Kidney (tissue), 14 donors: ENCODE data around the gene PSMB4. TPM values are rescaled to one million over a fixed set of nuclear protein-coding genes. Genes with fewer than 3 reads are reported as not detected.

Experiments
- DNase-seq, 5 donors: peaks; one replicate each; pipeline ENCODE4 v3.0.0-alpha.2; 2013 to 2020
- FAIRE-seq: peaks from 2 replicates; lab custom pipeline; 2012; peaks lifted over from hg19 to GRCh38; lab: Jason Lieb, UNC
- H3K27ac ChIP-seq, 2 donors: one replicate each; pipeline ENCODE4 v1.7.0; 2013; ENCODE audit warnings: low read depth in 2 of 2, low read length in 2 of 2, inconsistent platforms in 1 of 2
- H3K27me3 ChIP-seq: one replicate; pipeline ENCODE4 v1.7.1; 2013; ENCODE audit warnings: low read length, inconsistent platforms; ENCODE audit not compliant: control insufficient read depth, insufficient read depth
- H3K36me3 ChIP-seq, 3 donors: one replicate each; pipeline versions ENCODE4 v1.7.0 to v1.7.1; 2013; ENCODE audit warnings: low read length in 3 of 3, control low read depth in 1 of 3, inconsistent platforms in 1 of 3; ENCODE audit not compliant: insufficient read depth in 3 of 3, control insufficient read depth in 2 of 3
- H3K4me1 ChIP-seq, 3 donors: one replicate each; pipeline versions ENCODE4 v1.7.0 to v1.7.1; 2013; ENCODE audit warnings: low read length in 3 of 3, inconsistent platforms in 1 of 3, low read depth in 1 of 3; ENCODE audit not compliant: control insufficient read depth in 2 of 3, insufficient read depth in 2 of 3
- H3K4me3 ChIP-seq, 3 donors: one replicate each; pipeline versions ENCODE4 v1.7.0 to v1.8.1; 2013; ENCODE audit warnings: low read length in 3 of 3, control low read depth in 1 of 3, inconsistent platforms in 1 of 3
- H3K9ac ChIP-seq, 3 donors: one replicate each; pipeline versions ENCODE4 v1.7.0 to v1.7.1; 2013; ENCODE audit warnings: low read length in 3 of 3, control low read depth in 1 of 3, inconsistent platforms in 1 of 3
- H3K9me3 ChIP-seq, 3 donors: one replicate each; pipeline versions ENCODE4 v1.7.0 to v1.7.1; 2013; ENCODE audit warnings: low read length in 3 of 3, control low read depth in 1 of 3, inconsistent platforms in 1 of 3; ENCODE audit not compliant: control insufficient read depth in 2 of 3, insufficient read depth in 1 of 3
- intact Hi-C: fragments of 100-400 bp; cut with DNase I; formaldehyde crosslinking; loops from one replicate; pipeline ENCODE4 v1.11.1; 2022
- polyA plus RNA-seq: library from polyadenylated mRNA; stranded (reverse); fragments of 350-450 nt; fragmentation: Illumina TruSeq; extraction: RNeasy Lipid Tissue Mini Kit (QIAGEN cat#74804); gene quantifications from one replicate; pipeline ENCODE4 v1.2.3, GENCODE V29; 2014; ENCODE audit warnings: low read depth, low replicate concordance; ENCODE audit not compliant: insufficient read depth
- total RNA-seq: library from RNA; stranded (reverse); fragmentation: NEBNext Ultra II Directional; extraction: Animal tissue kit (Norgen Biotek cat#: 25700); gene quantifications from one replicate; pipeline ENCODE4 v1.2.1, GENCODE V29; 2021
- TF ChIP-seq, protein P1 (sequence below): IDR thresholded peaks from 3 replicates; pipeline ENCODE4 v1.5.1; 2012; ENCODE audit warnings: mild to moderate bottlenecking, moderate library complexity, borderline replicate concordance; ENCODE audit not compliant: insufficient read depth; ENCODE audit errors: extremely low read depth
- donor health status: control.
- donor health status: control.
- donor health status: control.
- donor health status: control.
- donor health status: control.
- donor health status: DM: yes; HTN: yes; CAD: no.
- donor health status: Normal renal cell carcinoma (clear cell type).

The PSMB4 gene
- total and polyA plus RNA-seq, 2 donors from 2014 or later = 212 to 436 TPM

DNA sequence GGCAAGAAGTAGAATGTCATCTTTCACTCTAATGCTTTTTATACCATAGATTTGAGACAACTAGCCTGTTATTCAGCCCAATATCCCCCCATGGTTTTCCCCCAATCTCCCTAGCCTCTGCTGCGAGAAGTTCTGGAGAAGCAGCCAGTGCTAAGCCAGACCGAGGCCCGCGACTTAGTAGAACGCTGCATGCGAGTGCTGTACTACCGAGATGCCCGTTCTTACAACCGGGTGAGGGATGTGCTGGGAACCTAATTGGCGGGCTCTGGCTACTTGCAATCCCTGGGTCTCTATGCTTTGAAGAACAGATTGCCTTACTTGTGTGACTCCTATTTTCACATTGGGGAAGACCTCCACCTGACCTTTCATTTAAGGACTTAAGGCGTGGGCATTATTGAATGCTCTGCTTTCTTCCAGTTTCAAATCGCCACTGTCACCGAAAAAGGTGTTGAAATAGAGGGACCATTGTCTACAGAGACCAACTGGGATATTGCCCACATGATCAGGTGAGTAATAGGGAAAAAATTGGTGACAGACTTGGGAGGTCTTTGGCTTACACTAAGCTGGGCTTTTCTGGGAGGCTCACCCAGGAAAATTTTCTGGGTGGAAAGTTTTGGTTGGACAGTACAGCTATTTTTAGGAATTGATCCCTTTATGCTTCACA is 1.9 kb downstream of the PSMB4 start:
- H3K9me3 ChIP-seq = no peaks in the 10 kb centered on the region
- intact Hi-C loops = no loop called here
- H3K36me3 ChIP-seq = peaks cover 6 to 43% (median 26%) of the 10 kb centered on the region in 3 donors
- H3K4me3 ChIP-seq = no peak overlapping the region
- no peak overlapping the region for H3K9ac ChIP-seq
- H3K27me3 ChIP-seq = no peaks in the 10 kb centered on the region
- peaks cover 4 to 7% (median 6%) of the 10 kb centered on the region in 3 donors for H3K4me1 ChIP-seq
- no peak for FAIRE-seq
- TF ChIP-seq, protein P1, sequence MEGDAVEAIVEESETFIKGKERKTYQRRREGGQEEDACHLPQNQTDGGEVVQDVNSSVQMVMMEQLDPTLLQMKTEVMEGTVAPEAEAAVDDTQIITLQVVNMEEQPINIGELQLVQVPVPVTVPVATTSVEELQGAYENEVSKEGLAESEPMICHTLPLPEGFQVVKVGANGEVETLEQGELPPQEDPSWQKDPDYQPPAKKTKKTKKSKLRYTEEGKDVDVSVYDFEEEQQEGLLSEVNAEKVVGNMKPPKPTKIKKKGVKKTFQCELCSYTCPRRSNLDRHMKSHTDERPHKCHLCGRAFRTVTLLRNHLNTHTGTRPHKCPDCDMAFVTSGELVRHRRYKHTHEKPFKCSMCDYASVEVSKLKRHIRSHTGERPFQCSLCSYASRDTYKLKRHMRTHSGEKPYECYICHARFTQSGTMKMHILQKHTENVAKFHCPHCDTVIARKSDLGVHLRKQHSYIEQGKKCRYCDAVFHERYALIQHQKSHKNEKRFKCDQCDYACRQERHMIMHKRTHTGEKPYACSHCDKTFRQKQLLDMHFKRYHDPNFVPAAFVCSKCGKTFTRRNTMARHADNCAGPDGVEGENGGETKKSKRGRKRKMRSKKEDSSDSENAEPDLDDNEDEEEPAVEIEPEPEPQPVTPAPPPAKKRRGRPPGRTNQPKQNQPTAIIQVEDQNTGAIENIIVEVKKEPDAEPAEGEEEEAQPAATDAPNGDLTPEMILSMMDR = no peak
- H3K27ac ChIP-seq = no peak overlapping the region
- no peak for DNase-seq

DNA sequence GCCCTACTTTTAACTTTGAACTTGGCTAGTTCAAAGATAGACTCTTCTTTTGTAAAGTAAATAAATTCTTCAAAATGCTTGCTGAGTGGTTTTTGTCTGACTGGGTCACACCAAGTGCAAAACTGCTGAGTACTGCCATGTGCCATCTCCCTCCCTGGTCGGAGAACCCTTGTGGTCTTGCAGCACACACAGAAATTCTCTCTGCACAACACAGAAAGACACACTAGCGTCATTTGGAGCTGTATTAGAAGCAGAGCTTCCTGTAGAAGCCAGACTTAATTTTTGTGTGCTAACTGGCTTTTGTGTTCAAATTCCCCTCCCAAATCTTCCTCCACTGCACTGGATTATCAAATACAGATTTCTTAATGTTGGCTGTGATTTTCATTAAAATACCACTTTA is 2.5 kb downstream of the PSMB4 start:
- TF ChIP-seq, protein P1 = no peak
- Histone ChIP-seq H3K4me3 (no peak overlapping the region), H3K4me1 (peaks cover 4 to 7% (median 6%) of the 10 kb centered on the region in 3 donors), H3K36me3 (peaks cover 10 to 47% (median 30%) of the 10 kb centered on the region in 3 donors), H3K27me3 (no peaks in the 10 kb centered on the region), H3K9me3 (no peaks in the 10 kb centered on the region), H3K27ac (no peak overlapping the region), H3K9ac (no peak overlapping the region)
- intact Hi-C loops = no loop called here
- FAIRE-seq (no peak), DNase-seq (no peak)

DNA sequence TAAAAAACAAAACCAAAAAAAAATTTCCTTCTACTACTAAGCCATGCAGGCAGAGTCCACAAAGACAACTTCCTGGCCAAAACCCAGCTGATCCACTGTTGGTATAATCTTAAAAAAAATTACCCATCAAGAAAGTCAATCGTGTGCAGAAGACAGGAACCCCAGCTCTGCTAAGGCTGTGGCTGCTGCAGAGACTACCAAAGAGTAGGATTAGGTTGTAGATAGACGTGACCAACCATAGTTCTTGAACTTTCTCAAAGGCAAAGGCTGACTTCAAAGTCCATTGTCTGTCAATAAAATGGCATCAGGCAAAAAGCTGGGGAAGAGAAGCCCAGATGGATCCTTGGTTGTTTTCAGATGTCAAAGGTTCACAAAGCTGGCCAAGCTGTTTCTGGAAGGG is 3.4 kb downstream of the PSMB4 start:
- no peak overlapping the region for H3K9ac ChIP-seq
- H3K9me3 ChIP-seq = no peaks in the 10 kb centered on the region
- H3K4me3 ChIP-seq = no peak overlapping the region
- H3K36me3 ChIP-seq = peaks cover 12 to 55% (median 33%) of the 10 kb centered on the region in 3 donors
- intact Hi-C loops = no loop called here
- H3K4me1 ChIP-seq = peaks cover 3 to 7% (median 6%) of the 10 kb centered on the region in 3 donors
- FAIRE-seq = no peak
- TF ChIP-seq, protein P1 = no peak
- no peak overlapping the region for H3K27ac ChIP-seq
- DNase-seq = no peak
- no peaks in the 10 kb centered on the region for H3K27me3 ChIP-seq
